ENCODE data around the gene PFDN6. TPM values are rescaled to one million over a fixed set of nuclear protein-coding genes. Genes with fewer than 3 reads are reported as not detected.

The PFDN6 gene
- polyA plus RNA-seq, 3 donors from 2014 or later: 25.7 to 55.6 (median 49.2) TPM

GRCh38 chr6:33294086-33294823, 4.9 kb downstream of the PFDN6 start:
- no peak for DNase-seq
- Mint-ChIP-seq H3K4me3 (no peak overlapping the region), H3K27me3 (ENCODE audit: low read depth in 3 of 3) (peaks cover 7 to 14% (median 7%) of the 10 kb centered on the region in 3 donors)

GRCh38 chr6:33295621-33296369, 6.4 kb downstream of the PFDN6 start:
- DNase-seq: no peak
- Mint-ChIP-seq H3K4me1 (peaks cover 34 to 43% of the 10 kb centered on the region in 2 donors), H3K9me3 (no peaks in the 10 kb centered on the region), H3K27me3 (ENCODE audit: low read depth in 3 of 3) (peaks cover 14 to 18% (median 17%) of the 10 kb centered on the region in 3 donors), H3K27ac (peak overlapping the region in 5 of 6 donors; percentile 42 to 95 (median 77)), H3K4me3 (peak overlapping the region in 4 of 5 donors; percentile 14 to 79 (median 76)), H3K36me3 (peaks cover 4 to 22% (median 4%) of the 10 kb centered on the region in 3 donors)

More at GRCh38 chr6:33294086-33294823, 4.9 kb downstream of the PFDN6 start:
- Mint-ChIP-seq H3K9me3 (no peaks in the 10 kb centered on the region), H3K4me1 (peaks cover 36 to 44% of the 10 kb centered on the region in 2 donors), H3K27ac (peak overlapping the region in 2 of 6 donors; percentile 22 to 71), H3K36me3 (peaks cover 4 to 22% (median 4%) of the 10 kb centered on the region in 3 donors)

GRCh38 chr6:33296797-33297405, 7.5 kb downstream of the PFDN6 start:
- Mint-ChIP-seq H3K27ac (peak overlapping the region; percentile 72 to 98 (median 88)), H3K9me3 (no peaks in the 10 kb centered on the region), H3K36me3 (peaks cover 4 to 21% (median 7%) of the 10 kb centered on the region in 3 donors), H3K27me3 (ENCODE audit: low read depth in 3 of 3) (peaks cover 14 to 20% (median 17%) of the 10 kb centered on the region in 3 donors), H3K4me1 (peaks cover 33 to 45% of the 10 kb centered on the region in 2 donors), H3K4me3 (peak overlapping the region; percentile 69 to 100 (median 98))
- no peak for DNase-seq

DNA sequence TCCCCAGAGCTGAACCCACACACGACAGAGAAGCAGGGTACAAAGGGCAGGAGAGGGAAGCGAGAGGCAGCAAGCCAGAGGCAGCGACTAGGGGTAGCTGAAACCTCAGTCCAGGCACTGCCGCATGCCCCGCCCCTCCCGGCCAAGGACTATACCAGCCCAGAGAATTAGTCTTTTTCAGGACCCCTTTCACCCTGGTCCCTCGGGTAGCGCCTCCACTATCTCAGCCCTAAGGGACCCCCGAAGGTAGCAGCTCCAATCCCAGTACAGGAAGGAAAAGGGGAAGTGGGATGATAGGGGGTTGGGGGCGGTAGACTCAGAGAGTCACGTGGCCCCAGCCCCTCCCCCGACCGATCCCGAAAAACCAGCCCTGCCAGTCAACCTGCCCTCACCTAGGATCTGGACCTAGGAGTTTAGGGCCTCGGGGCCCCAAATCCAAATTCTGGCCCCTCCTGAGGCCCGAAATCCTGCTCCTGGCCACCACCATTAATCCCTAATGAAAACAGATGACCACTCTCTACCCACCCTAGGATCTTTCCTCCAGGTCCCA, 8.1 kb downstream of the PFDN6 start:
- Mint-ChIP-seq H3K27ac (peak overlapping the region; percentile 45 to 98 (median 80)), H3K4me1 (peaks cover 33 to 45% of the 10 kb centered on the region in 2 donors), H3K27me3 (ENCODE audit: low read depth in 3 of 3) (peaks cover 14 to 20% (median 17%) of the 10 kb centered on the region in 3 donors), H3K36me3 (peaks cover 4 to 18% (median 7%) of the 10 kb centered on the region in 3 donors), H3K9me3 (no peaks in the 10 kb centered on the region), H3K4me3 (peak overlapping the region; percentile 69 to 100 (median 98))
- no peak for DNase-seq

DNA sequence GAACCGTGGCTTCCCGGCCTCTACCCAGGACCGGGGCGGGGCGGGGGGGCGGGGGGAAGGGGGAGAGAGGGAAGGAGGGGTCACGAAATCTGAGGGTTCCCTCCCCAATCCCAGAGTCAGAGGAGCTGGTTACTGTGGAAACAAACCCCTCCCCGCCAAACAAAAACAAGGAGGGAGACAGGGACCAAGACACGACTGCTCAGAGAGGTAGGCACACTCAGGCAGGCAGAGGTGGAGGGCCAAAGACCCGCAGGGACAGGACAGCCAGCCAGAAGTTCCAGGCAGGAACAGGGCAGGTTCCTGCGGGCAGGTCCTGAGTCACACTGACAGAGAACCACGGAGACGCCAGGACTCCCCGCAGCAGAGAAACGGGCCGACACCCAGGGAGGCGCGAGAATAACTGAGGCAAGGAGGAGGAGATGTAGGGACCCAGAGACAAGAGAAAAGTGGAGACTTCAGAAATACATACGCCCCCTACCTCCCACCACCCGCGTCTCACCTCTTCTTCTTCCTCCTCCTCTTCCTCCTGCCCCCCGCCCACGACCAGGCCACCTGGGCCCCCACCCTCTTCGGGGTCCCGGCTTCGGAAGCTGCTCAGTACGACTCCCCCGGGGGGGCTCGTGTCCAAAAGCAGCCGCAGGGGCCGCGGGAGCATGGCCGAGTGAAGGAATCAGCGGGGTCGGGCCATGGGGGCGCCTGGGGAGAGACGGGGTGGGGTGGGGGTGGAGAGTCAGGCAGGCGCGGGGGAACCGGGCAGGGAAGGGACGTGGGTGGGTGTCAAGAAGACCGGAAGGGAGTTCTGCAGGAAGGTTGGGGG, 8.8 kb downstream of the PFDN6 start:
- Mint-ChIP-seq H3K27me3 (ENCODE audit: low read depth in 3 of 3) (peaks cover 14 to 23% (median 17%) of the 10 kb centered on the region in 3 donors), H3K4me1 (peaks cover 33 to 45% of the 10 kb centered on the region in 2 donors), H3K4me3 (peak overlapping the region; percentile 93 to 100 (median 99)), H3K36me3 (peaks cover 4 to 15% (median 5%) of the 10 kb centered on the region in 3 donors), H3K27ac (peak overlapping the region; percentile 95 to 99 (median 98)), H3K9me3 (no peaks in the 10 kb centered on the region)
- peak; percentile 43 to 53 (median 45) for DNase-seq

- peaks cover 36 to 51% of the 10 kb centered on the region in 2 donors for H3K4me1 Mint-ChIP-seq
- peak within 1 kb of the TSS; percentile 93 to 100 (median 99) for H3K4me3 Mint-ChIP-seq
- peaks cover 14 to 23% (median 17%) of the 10 kb centered on the region in 3 donors for H3K27me3 Mint-ChIP-seq (ENCODE audit: low read depth in 3 of 3)
- DNase-seq: peak; percentile 60 to 67 (median 67)
- H3K27ac Mint-ChIP-seq: peak within 1 kb of the TSS; percentile 95 to 99 (median 99)
- no peaks in the 10 kb centered on the region for H3K9me3 Mint-ChIP-seq
- H3K36me3 Mint-ChIP-seq: peaks cover 4 to 22% (median 8%) of the 10 kb centered on the region in 3 donors
These were observed 9.4 kb downstream of the PFDN6 start, which contains the start of gene RGL2 for GRCh38 chr6:33298773-33299236. RGL2 (minus strand) TSS chr6:33298942; CDS start chr6:33298610, 332 bp downstream.

- peak overlapping the region; percentile 93 to 100 (median 99) for H3K4me3 Mint-ChIP-seq
- peak overlapping the region; percentile 95 to 99 (median 99) for H3K27ac Mint-ChIP-seq
- H3K27me3 Mint-ChIP-seq (ENCODE audit: low read depth in 3 of 3): peaks cover 14 to 23% (median 17%) of the 10 kb centered on the region in 3 donors
- H3K4me1 Mint-ChIP-seq: peaks cover 38 to 54% of the 10 kb centered on the region in 2 donors
- no peaks in the 10 kb centered on the region for H3K9me3 Mint-ChIP-seq
- peaks cover 0 to 19% (median 10%) of the 10 kb centered on the region in 3 donors for H3K36me3 Mint-ChIP-seq
- DNase-seq: peak; percentile 90 to 91 (median 91)
These were observed 10.0 kb downstream of the PFDN6 start for GRCh38 chr6:33299237-33299944.

GRCh38 chr6:33301877-33302276, 12.5 kb downstream of the PFDN6 start:
- H3K9me3 Mint-ChIP-seq: no peaks in the 10 kb centered on the region
- H3K27ac Mint-ChIP-seq: peak overlapping the region in 4 of 6 donors; percentile 46 to 81 (median 67)
- peak overlapping the region in 1 of 5 donors; percentile 40 for H3K4me3 Mint-ChIP-seq
- peaks cover 0 to 29% (median 10%) of the 10 kb centered on the region in 3 donors for H3K36me3 Mint-ChIP-seq
- no peak for DNase-seq
- peaks cover 49 to 59% of the 10 kb centered on the region in 2 donors for H3K4me1 Mint-ChIP-seq
- peaks cover 14 to 21% (median 17%) of the 10 kb centered on the region in 3 donors for H3K27me3 Mint-ChIP-seq (ENCODE audit: low read depth in 3 of 3)

- Mint-ChIP-seq H3K27me3 (ENCODE audit: low read depth in 3 of 3) (peaks cover 8 to 11% (median 10%) of the 10 kb centered on the region in 3 donors), H3K9me3 (no peaks in the 10 kb centered on the region), H3K36me3 (peaks cover 5 to 35% (median 10%) of the 10 kb centered on the region in 3 donors), H3K4me1 (peaks cover 47 to 55% of the 10 kb centered on the region in 2 donors), H3K4me3 (no peak overlapping the region), H3K27ac (peak overlapping the region in 3 of 6 donors; percentile 21 to 70 (median 24))
- DNase-seq: no peak
These were observed 14.8 kb downstream of the PFDN6 start for GRCh38 chr6:33304216-33304615.

DNA sequence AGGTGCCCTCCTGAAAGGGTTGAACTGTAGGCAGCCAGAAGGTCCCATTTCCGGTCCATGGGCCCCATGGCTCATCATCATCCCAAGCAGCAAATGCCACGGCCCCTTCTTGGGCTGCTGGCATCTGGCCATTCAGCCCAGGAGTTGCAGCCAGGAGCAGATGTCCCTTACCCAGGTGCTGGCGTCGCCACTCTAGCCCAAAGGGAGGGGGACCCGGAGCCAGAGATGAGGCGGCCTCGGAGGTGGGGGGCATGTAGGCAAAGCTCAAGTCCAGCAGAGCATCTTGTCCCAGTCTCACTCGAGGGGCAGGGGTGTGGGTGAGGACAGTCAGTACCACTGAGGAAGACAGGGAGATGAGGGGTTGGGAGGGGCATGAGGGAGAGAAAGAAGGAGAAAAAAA, 15.7 kb downstream of the PFDN6 start:
- DNase-seq: no peak
- Mint-ChIP-seq H3K27me3 (ENCODE audit: low read depth in 3 of 3) (peaks cover 0 to 4% (median 2%) of the 10 kb centered on the region in 3 donors), H3K4me1 (peaks cover 40 to 46% of the 10 kb centered on the region in 2 donors), H3K4me3 (no peak overlapping the region), H3K9me3 (no peaks in the 10 kb centered on the region), H3K36me3 (peaks cover 5 to 35% (median 10%) of the 10 kb centered on the region in 3 donors), H3K27ac (peak overlapping the region in 3 of 6 donors; percentile 4 to 74 (median 48))

GRCh38 chr6:33306356-33306755, 17.0 kb downstream of the PFDN6 start:
- DNase-seq: no peak
- Mint-ChIP-seq H3K9me3 (no peaks in the 10 kb centered on the region), H3K36me3 (peaks cover 5 to 38% (median 10%) of the 10 kb centered on the region in 3 donors), H3K27ac (peak overlapping the region in 3 of 6 donors; percentile 52 to 72 (median 67)), H3K4me3 (no peak overlapping the region), H3K4me1 (peaks cover 37 to 42% of the 10 kb centered on the region in 2 donors), H3K27me3 (ENCODE audit: low read depth in 3 of 3) (peaks cover 0 to 4% (median 0%) of the 10 kb centered on the region in 3 donors)

All from immature natural killer cell (primary cell).